ENCODE data around the gene ODF2. TPM values are rescaled to one million over a fixed set of nuclear protein-coding genes. Genes with fewer than 3 reads are reported as not detected.

The ODF2 gene
- total and polyA plus RNA-seq, 2 donors (not counting 3 experiments of a cell fraction or from before 2014, with no cell fraction given) = 16.7 to 49.5 TPM

DNA sequence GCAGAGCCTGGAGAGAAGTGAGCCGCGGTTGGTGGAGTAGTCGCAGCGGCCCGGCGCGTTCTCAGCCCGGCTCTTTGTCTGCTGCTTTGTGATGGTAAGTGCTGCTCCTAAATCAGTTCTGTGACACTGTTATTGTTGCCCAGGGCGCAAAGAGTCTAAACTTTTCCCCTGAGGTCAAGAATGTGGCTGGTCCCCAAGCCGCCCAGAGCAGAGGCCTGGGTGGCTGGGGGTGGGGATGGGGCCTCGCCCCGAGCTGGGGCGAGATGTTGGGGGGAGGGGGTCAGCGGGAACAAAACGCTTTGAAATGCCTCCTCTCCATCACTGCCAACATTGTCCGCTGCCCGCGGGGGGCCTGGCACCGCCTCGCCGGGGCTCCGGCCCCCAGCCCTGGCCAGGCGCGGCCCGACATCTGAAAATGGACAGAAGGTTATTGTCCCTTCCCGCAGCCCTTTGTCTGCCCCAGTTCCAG is 46.8 kb upstream of the ODF2 start:
- peaks cover 0 to 2% of the 10 kb centered on the region in 2 experiments for H3K27me3 ChIP-seq (ENCODE audit: control insufficient read depth in 2 of 2, insufficient read depth in 2 of 2, low read length in 2 of 2)
- dilution Hi-C loops (cut with MboI; ENCODE audit: extremely low pct_ligation_motif_present, low sequenced_read_pairs) = no loop called here
- no peak overlapping the region for H3K4me2 ChIP-seq (ENCODE audit: insufficient read depth, low read length)
- no peak overlapping the region for H2AFZ ChIP-seq (ENCODE audit: low read depth, low read length)
- no peaks in the 10 kb centered on the region for H3K36me3 ChIP-seq (ENCODE audit: control insufficient read depth in 2 of 2, extremely low read depth in 1 of 2, insufficient read depth in 2 of 2, low read length in 2 of 2)
- H3K27ac ChIP-seq (ENCODE audit: insufficient read depth, low read depth, low read length) = no peak overlapping the region
- DNase-seq (ENCODE audit: low read depth, low spot score) (no peak), FAIRE-seq (no peak)
- no peak overlapping the region for H3K4me3 ChIP-seq (replicated peaks in 1 of 3; ENCODE audit: insufficient read depth in 1 of 3, low read depth in 1 of 3, low read length in 3 of 3)
- no peaks in the 10 kb centered on the region for H3K9me1 ChIP-seq (replicated peaks; ENCODE audit: control insufficient read depth, extremely low read depth, insufficient read depth, low read length)
- ChIA-PET POLR2A (no interaction called here), CTCF (interaction anchor here (1.4 to 7.4 kb wide), 4 partner anchors 11 to 47 kb away, joined by 6 to 108 read pairs (median 20); partner anchors contain the start of gene CERCAM)
- intact Hi-C loops (cut with micrococcal nuclease) = no loop called here
- no TSS peak for BruUV-seq (replicated peaks)
- no peak overlapping the region for H3K9ac ChIP-seq (replicated peaks; ENCODE audit: extremely low read depth, insufficient read depth, low read length)
- no peaks in the 10 kb centered on the region for H3K9me3 ChIP-seq (replicated peaks; ENCODE audit: control insufficient read depth, insufficient read depth, low read length)
- TF ChIP-seq JUN (IDR thresholded peaks at IDR 0.05; ENCODE audit: borderline replicate concordance, insufficient read depth, insufficient read length, low read depth) (no peak), EZH2 (IDR thresholded peaks at IDR 0.05; ENCODE audit: borderline replicate concordance, low read depth, low read length, severe bottlenecking) (no peak), POLR2A (IDR thresholded peaks at IDR 0.05; ENCODE audit: low read depth, low read length) (no peak), FOS (IDR thresholded peaks at IDR 0.05; ENCODE audit: borderline replicate concordance, insufficient read depth, low read length) (no peak)
- no peaks in the 10 kb centered on the region for H4K20me1 ChIP-seq (replicated peaks; ENCODE audit: control insufficient read depth, extremely low read depth, insufficient read depth, low read length)
- no peaks in the 10 kb centered on the region for H3K4me1 ChIP-seq (ENCODE audit: control insufficient read depth, extremely low read depth, insufficient read depth, low read length)
- H3K79me2 ChIP-seq (ENCODE audit: control insufficient read depth, insufficient read depth, low read length) = no peaks in the 10 kb centered on the region

DNA sequence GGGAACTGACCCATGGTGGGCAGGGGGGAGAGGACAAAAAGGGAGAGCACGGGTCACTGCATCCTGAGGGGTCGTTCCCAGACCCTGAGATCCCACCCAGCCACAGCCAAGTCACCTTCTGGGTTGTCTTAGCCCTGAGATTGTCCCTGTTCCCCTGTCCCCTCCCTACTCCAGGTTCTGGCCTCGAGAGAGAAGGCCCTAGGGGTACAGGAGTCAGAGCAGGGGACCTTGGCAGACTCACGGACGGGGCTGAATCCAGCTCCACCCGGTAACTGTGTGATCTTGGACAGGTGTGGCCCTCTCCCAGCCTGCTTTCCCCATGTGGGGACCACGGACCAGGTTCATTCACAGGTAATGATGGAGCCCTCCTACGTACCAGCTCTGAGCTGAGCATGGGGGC is 46.4 kb upstream of the ODF2 start:
- peaks cover 2% of the 10 kb centered on the region in 2 experiments for H3K27me3 ChIP-seq (ENCODE audit: control insufficient read depth in 2 of 2, insufficient read depth in 2 of 2, low read length in 2 of 2)
- ChIA-PET POLR2A (no interaction called here), CTCF (interaction anchor here (1.1 to 7.4 kb wide), 11 partner anchors 8 to 114 kb away, joined by 3 to 108 read pairs (median 9); partner anchors contain the start of genes CERCAM and URM1)
- no peaks in the 10 kb centered on the region for H3K9me3 ChIP-seq (replicated peaks; ENCODE audit: control insufficient read depth, insufficient read depth, low read length)
- H3K4me3 ChIP-seq (replicated peaks in 1 of 3; ENCODE audit: insufficient read depth in 1 of 3, low read depth in 1 of 3, low read length in 3 of 3) = no peak overlapping the region
- no peaks in the 10 kb centered on the region for H3K36me3 ChIP-seq (ENCODE audit: control insufficient read depth in 2 of 2, extremely low read depth in 1 of 2, insufficient read depth in 2 of 2, low read length in 2 of 2)
- no peak overlapping the region for H2AFZ ChIP-seq (ENCODE audit: low read depth, low read length)
- intact Hi-C loops (cut with micrococcal nuclease) = no loop called here
- H3K4me2 ChIP-seq (ENCODE audit: insufficient read depth, low read length) = no peak overlapping the region
- no peaks in the 10 kb centered on the region for H3K4me1 ChIP-seq (ENCODE audit: control insufficient read depth, extremely low read depth, insufficient read depth, low read length)
- FAIRE-seq = no peak
- BruUV-seq (replicated peaks) = no TSS peak
- no peak for DNase-seq (ENCODE audit: low read depth, low spot score)
- H4K20me1 ChIP-seq (replicated peaks; ENCODE audit: control insufficient read depth, extremely low read depth, insufficient read depth, low read length) = no peaks in the 10 kb centered on the region
- no peaks in the 10 kb centered on the region for H3K9me1 ChIP-seq (replicated peaks; ENCODE audit: control insufficient read depth, extremely low read depth, insufficient read depth, low read length)
- H3K79me2 ChIP-seq (ENCODE audit: control insufficient read depth, insufficient read depth, low read length) = no peaks in the 10 kb centered on the region
- no peak overlapping the region for H3K27ac ChIP-seq (ENCODE audit: insufficient read depth, low read depth, low read length)
- no peak overlapping the region for H3K9ac ChIP-seq (replicated peaks; ENCODE audit: extremely low read depth, insufficient read depth, low read length)
- dilution Hi-C loops (cut with MboI; ENCODE audit: extremely low pct_ligation_motif_present, low sequenced_read_pairs) = no loop called here
- TF ChIP-seq POLR2AphosphoS5 (IDR thresholded peaks at IDR 0.05; ENCODE audit: insufficient read depth, low read depth, low read length) (no peak), CTCF (IDR thresholded peaks at IDR 0.05; ENCODE audit: extremely low read depth in 1 of 2, insufficient read depth in 1 of 2, low read depth in 1 of 2, low read length in 2 of 2) (no peak), FOS (IDR thresholded peaks at IDR 0.05; ENCODE audit: borderline replicate concordance, insufficient read depth, low read length) (no peak), GATA2 (IDR thresholded peaks at IDR 0.05; ENCODE audit: insufficient read depth, insufficient read length, low read depth, low read length) (no peak), MYC (IDR thresholded peaks at IDR 0.05; ENCODE audit: low read depth, low read length) (no peak), POLR2A (IDR thresholded peaks at IDR 0.05; ENCODE audit: low read depth, low read length) (no peak)
